SK-N-MC (cell line): ENCODE results near the gene ANO6.

ENCODE experiments used
- EZH2 ChIP-seq: fragments of 200-600 bp; sonication (generic); IDR thresholded peaks from one replicate; pipeline ENCODE4 v1.6.1; 2017; ENCODE audit warnings: antibody characterized with exemption
- FOXP2 ChIP-seq: optimal IDR thresholded peaks from 2 replicates; pipeline ENCODE3; 2011; ENCODE audit warnings: mild to moderate bottlenecking, moderate library complexity; ENCODE audit not compliant: insufficient read depth; ENCODE audit errors: extremely low read length, control extremely low read depth
- POLR2AphosphoS5 ChIP-seq: IDR thresholded peaks from 2 replicates; pipeline ENCODE4 v1.6.1; 2012; ENCODE audit warnings: mild to moderate bottlenecking, low read depth, low read length, borderline replicate concordance

DNA sequence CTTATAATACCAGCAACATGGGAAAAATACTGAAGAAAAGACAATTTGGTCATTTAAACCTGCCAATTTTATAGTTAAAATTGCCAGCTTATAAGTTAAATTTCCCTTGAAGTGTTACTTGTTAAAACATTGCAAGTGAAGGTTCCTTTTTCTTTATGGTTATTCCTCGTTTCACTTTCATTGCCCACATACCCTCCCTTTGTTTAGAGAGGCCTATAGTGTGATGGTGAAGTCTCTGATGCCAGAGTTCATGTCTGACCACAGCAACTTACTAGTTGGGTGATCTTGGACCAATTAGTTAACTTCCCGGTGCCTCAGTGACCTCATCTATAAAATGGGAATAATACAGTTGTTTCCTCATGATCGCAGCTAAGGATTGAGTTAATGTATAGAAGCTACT is 173.5 kb downstream of the ANO6 start:
- TF ChIP-seq POLR2AphosphoS5 (no peak), EZH2 (no peak), FOXP2 (no peak)
